Brain microvascular endothelial cell (primary cell): ENCODE results near the gene COX14.

ENCODE experiments used
- DNase-seq: peaks from one replicate; pipeline ENCODE4 v3.0.0-alpha.2; 2020
- H3K27ac ChIP-seq: fragments of 250-450 bp; sonication (Bioruptor Pico); 2 replicates; pipeline ENCODE4 v1.5.1; 2020; ENCODE audit warnings: mild to moderate bottlenecking, moderate library complexity
- H3K27me3 ChIP-seq: fragments of 250-450 bp; sonication (Bioruptor Pico); replicated peaks from 2 replicates; pipeline ENCODE4 v1.5.1; 2020; ENCODE audit warnings: mild to moderate bottlenecking
- H3K36me3 ChIP-seq: fragments of 250-450 bp; sonication (Bioruptor Pico); replicated peaks from 2 replicates; pipeline ENCODE4 v1.5.1; 2020; ENCODE audit warnings: mild to moderate bottlenecking
- H3K4me3 ChIP-seq: 2 replicates; pipeline ENCODE4 v1.5.1; 2011; ENCODE audit warnings: low read depth, mild to moderate bottlenecking, control low read depth, low read length, moderate library complexity
- in situ Hi-C: cut with HindIII; loops from 2 replicates; pipeline ENCODE4 v1.10.0; 2017; ENCODE audit warnings: low sequenced_read_pairs, low pct_ligation_motif_present
- TF ChIP-seq, protein P1 (sequence below): IDR thresholded peaks from 2 replicates; pipeline ENCODE4 v1.5.1; 2011; ENCODE audit warnings: low read depth, mild to moderate bottlenecking, moderate library complexity, low read length, control low read depth, inconsistent platforms; ENCODE audit errors: missing control alignments

The COX14 gene

DNA sequence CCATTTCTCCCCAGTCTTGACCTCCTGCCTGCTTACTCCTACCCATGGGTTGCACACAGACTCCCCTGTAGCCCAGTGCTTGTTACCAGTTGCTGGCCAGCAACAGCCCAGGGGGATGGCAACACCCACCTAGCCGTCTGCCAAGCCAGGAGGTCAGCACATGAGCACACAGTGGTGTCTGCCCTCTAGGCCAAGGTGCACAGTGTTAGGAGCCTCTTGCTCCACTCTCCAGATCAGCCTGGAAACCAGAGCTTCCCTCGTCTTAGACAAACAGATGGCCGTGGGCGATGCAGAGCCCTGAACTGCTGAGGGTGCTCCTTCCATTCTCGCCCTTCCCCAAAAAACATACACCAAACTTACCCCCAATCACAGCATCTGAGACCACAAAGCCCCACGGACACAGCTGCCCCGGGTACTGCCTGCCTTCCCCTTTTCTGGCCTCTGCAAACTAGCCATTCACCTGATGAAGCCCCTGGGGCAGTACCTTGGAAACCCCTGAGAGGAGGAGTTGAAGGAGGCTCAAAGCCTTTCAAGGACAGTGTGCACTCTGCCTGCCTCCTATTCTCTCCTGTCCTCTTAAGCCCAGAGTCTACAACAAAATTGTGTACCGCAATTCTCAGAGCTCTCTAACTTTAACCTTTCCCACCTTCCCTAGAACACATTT is 9.3 kb upstream of the COX14 start:
- Histone ChIP-seq H3K27ac (no peak overlapping the region), H3K36me3 (peaks cover 23% of the 10 kb centered on the region), H3K4me3 (no peak overlapping the region), H3K27me3 (no peaks in the 10 kb centered on the region)
- in situ Hi-C loops = no loop called here
- TF ChIP-seq, protein P1, sequence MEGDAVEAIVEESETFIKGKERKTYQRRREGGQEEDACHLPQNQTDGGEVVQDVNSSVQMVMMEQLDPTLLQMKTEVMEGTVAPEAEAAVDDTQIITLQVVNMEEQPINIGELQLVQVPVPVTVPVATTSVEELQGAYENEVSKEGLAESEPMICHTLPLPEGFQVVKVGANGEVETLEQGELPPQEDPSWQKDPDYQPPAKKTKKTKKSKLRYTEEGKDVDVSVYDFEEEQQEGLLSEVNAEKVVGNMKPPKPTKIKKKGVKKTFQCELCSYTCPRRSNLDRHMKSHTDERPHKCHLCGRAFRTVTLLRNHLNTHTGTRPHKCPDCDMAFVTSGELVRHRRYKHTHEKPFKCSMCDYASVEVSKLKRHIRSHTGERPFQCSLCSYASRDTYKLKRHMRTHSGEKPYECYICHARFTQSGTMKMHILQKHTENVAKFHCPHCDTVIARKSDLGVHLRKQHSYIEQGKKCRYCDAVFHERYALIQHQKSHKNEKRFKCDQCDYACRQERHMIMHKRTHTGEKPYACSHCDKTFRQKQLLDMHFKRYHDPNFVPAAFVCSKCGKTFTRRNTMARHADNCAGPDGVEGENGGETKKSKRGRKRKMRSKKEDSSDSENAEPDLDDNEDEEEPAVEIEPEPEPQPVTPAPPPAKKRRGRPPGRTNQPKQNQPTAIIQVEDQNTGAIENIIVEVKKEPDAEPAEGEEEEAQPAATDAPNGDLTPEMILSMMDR = no peak
- no peak for DNase-seq

DNA sequence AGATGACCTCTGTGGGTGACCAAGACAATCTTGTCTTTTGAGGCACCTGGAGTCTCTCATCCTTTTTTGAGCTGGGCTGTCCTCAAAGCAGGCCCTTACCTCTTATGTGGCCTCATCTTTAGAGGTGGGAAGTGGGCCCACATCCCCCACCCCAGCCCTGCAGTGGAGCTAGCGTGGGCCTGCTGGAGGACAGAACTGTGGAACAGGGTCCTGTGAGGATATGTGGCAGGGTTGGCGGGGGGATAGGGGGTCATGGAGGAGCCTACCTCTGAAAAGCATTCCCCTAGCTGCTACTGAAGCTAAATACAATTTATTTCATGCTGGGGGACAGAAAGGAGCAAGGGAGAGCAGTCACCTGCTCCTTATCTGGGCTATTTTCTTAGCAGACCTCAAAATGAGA is 8.7 kb upstream of the COX14 start:
- H3K27ac ChIP-seq = no peak overlapping the region
- no peaks in the 10 kb centered on the region for H3K27me3 ChIP-seq
- DNase-seq = no peak
- peaks cover 17% of the 10 kb centered on the region for H3K36me3 ChIP-seq
- TF ChIP-seq, protein P1 = no peak
- no peak overlapping the region for H3K4me3 ChIP-seq
- in situ Hi-C loops = no loop called here

- no peak within 1 kb of the TSS for H3K4me3 ChIP-seq
- H3K27ac ChIP-seq = no peak within 1 kb of the TSS
- in situ Hi-C loops = no loop called here
- TF ChIP-seq, protein P1 = no peak
- H3K36me3 ChIP-seq = peaks cover 12% of the 10 kb centered on the region
- no peak for DNase-seq
- H3K27me3 ChIP-seq = no peaks in the 10 kb centered on the region
These were observed 8.2 kb upstream of the COX14 start, which contains the start of gene GPD1 for GRCh38 chr12:50103767-50104321. Gene GPD1 (plus strand): TSS chr12:50104008. CDS start chr12:50104051, 43 bp downstream.

DNA sequence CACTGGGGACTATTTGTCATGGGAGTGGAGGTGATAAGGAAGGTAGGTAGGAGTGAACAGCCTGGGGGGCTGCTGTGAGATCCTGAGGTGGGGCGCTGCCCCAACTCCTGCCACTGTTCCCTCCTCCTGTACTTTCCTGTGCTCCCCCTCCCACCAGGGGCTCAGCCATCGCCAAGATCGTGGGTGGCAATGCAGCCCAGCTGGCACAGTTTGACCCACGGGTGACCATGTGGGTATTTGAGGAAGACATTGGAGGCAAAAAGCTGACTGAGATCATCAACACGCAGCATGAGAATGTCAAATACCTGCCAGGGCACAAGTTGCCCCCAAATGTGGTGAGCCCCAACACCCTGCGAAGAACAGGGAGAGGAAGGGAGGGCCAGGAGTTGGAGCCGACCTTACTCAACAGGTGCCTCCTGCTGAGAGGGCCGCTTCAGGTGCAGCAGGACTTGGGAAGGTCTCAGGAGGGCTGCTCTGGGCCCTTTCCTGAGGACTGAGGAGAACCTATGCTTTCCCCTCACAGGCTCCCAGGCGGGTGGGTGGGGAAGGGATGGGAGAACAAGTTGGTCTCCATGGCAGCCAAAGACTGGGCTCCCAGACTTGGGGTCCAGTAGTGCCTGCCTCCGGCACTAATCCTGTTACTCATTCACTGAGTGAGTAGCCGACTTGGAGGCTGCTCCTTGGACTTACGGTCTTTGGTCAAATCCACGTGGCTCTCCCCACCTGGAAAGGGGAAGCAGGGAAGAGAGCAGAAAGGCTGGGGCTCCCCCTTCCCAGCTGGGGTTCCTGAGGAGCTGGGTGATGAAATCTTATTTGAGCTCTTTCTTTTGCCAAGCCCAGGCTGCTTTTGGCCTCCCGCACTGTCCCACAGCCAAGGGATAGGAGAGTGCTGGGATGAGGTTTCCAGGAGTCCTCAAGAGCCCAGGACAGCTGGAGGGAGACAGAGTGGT is 7.3 kb upstream of the COX14 start:
- DNase-seq = no peak
- Histone ChIP-seq H3K27me3 (no peaks in the 10 kb centered on the region), H3K4me3 (no peak overlapping the region), H3K36me3 (peaks cover 4% of the 10 kb centered on the region), H3K27ac (no peak overlapping the region)
- in situ Hi-C loops = no loop called here
- TF ChIP-seq, protein P1 = no peak

DNA sequence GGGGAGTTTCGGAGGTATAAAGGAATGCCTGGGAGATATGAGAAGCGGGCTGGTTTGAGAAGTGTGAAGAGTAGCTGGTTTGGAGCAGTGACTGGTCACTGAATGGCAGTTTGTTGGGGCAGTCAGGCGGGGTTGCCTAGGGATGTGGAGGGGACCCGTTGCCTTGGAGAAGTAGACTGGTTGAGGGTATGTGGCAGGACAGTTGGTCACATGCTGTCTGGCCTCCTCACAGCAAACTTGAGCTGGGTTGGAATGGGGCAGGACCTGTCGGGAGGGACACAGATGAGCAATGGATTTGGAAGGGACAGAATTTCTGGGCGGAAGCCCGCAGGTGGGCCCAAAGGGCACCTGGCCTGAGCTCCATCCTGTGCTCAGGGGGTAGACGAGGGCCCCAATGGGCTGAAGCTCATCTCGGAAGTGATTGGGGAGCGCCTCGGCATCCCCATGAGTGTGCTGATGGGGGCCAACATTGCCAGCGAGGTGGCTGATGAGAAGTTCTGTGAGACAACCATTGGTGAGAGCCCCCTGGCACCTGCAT is 6.1 kb upstream of the COX14 start:
- TF ChIP-seq, protein P1 = no peak
- no peak overlapping the region for H3K4me3 ChIP-seq
- no peak overlapping the region for H3K27ac ChIP-seq
- H3K36me3 ChIP-seq = no peaks in the 10 kb centered on the region
- no peaks in the 10 kb centered on the region for H3K27me3 ChIP-seq
- no peak for DNase-seq
- in situ Hi-C loops = no loop called here
